Measurements from ENCODE around the gene TM4SF4.

- TF ChIP-seq CTCF (IDR thresholded peaks at IDR 0.05; ENCODE audit: low read depth, low read length) (no peak), EZH2phosphoT487 (IDR thresholded peaks at IDR 0.05; ENCODE audit: low read depth) (no peak)
Measured at GRCh38 chr3:149490260-149490971, 15.9 kb downstream of the TM4SF4 start.
